HepG2 (cell line): ENCODE data around the gene ZFHX3. TPM values are rescaled to one million over a fixed set of nuclear protein-coding genes. Genes with fewer than 3 reads are reported as not detected.

Experiments used
- AKAP8 ChIP-seq: sonication (generic); formaldehyde crosslinking; IDR thresholded peaks from 2 replicates; pipeline ENCODE4 v1.5.1; 2020; ENCODE audit warnings: mild to moderate bottlenecking, missing genetic modification reagents
- DBP ChIP-seq: sonication (generic); formaldehyde crosslinking; IDR thresholded peaks from 2 replicates; pipeline ENCODE4 v1.4.0; 2020; ENCODE audit warnings: missing genetic modification reagents; ENCODE audit errors: not compliant biosample characterization
- HES4 ChIP-seq: sonication (generic); formaldehyde crosslinking; IDR thresholded peaks from 2 replicates; pipeline ENCODE4 v1.9.0; 2021; ENCODE audit warnings: mild to moderate bottlenecking, missing genetic modification reagents, borderline replicate concordance
- HNRNPLL ChIP-seq: fragments of 200-400 bp; formaldehyde crosslinking; IDR thresholded peaks from 2 replicates; pipeline ENCODE4 v1.6.1; 2017; ENCODE audit warnings: mild to moderate bottlenecking, low read depth, low read length; ENCODE audit not compliant: poor library complexity, severe bottlenecking
- HOXA5 ChIP-seq: sonication (generic); formaldehyde crosslinking; IDR thresholded peaks from 2 replicates; pipeline ENCODE4 v1.4.0; 2020; ENCODE audit warnings: missing genetic modification reagents
- KMT2B ChIP-seq: IDR thresholded peaks from 2 replicates; pipeline ENCODE4 v1.6.1; 2016; ENCODE audit warnings: missing genetic modification reagents, missing compliant biosample characterization
- MEF2D ChIP-seq: sonication (generic); formaldehyde crosslinking; IDR thresholded peaks from 2 replicates; pipeline ENCODE4 v1.5.1; 2020; ENCODE audit warnings: mild to moderate bottlenecking, missing genetic modification reagents
- MXD4 ChIP-seq: IDR thresholded peaks from 2 replicates; pipeline ENCODE4 v1.6.1; 2016; ENCODE audit warnings: mild to moderate bottlenecking, missing biosample characterization, missing genetic modification reagents
- NFE2L1 ChIP-seq: sonication (generic); formaldehyde crosslinking; IDR thresholded peaks from 2 replicates; pipeline ENCODE4 v1.4.0; 2020; ENCODE audit warnings: missing genetic modification reagents, mild to moderate bottlenecking, borderline replicate concordance
- PRMT3 ChIP-seq: sonication (generic); formaldehyde crosslinking; IDR thresholded peaks from 2 replicates; pipeline ENCODE4 v1.8.1; 2022; ENCODE audit warnings: low read depth, mild to moderate bottlenecking, moderate library complexity, missing genetic modification reagents, borderline replicate concordance
- RAD21 ChIP-seq: fragments of 450-650 bp; formaldehyde crosslinking; IDR thresholded peaks from 2 replicates; pipeline ENCODE4 v1.5.0; 2020; ENCODE audit warnings: mild to moderate bottlenecking
- RFX1 ChIP-seq: fragments of 450-650 bp; IDR thresholded peaks from 2 replicates; pipeline ENCODE4 v1.6.1; 2017
- SETDB1 ChIP-seq: sonication (generic); formaldehyde crosslinking; IDR thresholded peaks from 2 replicates; pipeline ENCODE4 v1.5.1; 2020; ENCODE audit warnings: missing genetic modification reagents, mild to moderate bottlenecking, borderline replicate concordance
- TMF1 ChIP-seq: sonication (generic); formaldehyde crosslinking; IDR thresholded peaks from 2 replicates; pipeline ENCODE4 v1.8.1; 2022; ENCODE audit warnings: low read depth, missing genetic modification reagents
- ZBTB38 ChIP-seq: sonication (generic); formaldehyde crosslinking; IDR thresholded peaks from 2 replicates; pipeline ENCODE4 v1.5.1; 2020; ENCODE audit warnings: mild to moderate bottlenecking, missing genetic modification reagents
- ZFP36L2 ChIP-seq: sonication (generic); formaldehyde crosslinking; IDR thresholded peaks from 2 replicates; pipeline ENCODE4 v1.4.0; 2020; ENCODE audit warnings: missing genetic modification reagents
- ZFP37 ChIP-seq: sonication (generic); formaldehyde crosslinking; IDR thresholded peaks from 2 replicates; pipeline ENCODE4 v1.4.0; 2020; ENCODE audit warnings: missing genetic modification reagents, borderline replicate concordance
- ZFP41 ChIP-seq: sonication (generic); formaldehyde crosslinking; IDR thresholded peaks from 2 replicates; pipeline ENCODE4 v1.4.0; 2020; ENCODE audit warnings: mild to moderate bottlenecking, missing genetic modification reagents, borderline replicate concordance
- ZNF292 ChIP-seq: sonication (generic); formaldehyde crosslinking; IDR thresholded peaks from 2 replicates; pipeline ENCODE4 v1.8.1; 2022; ENCODE audit warnings: mild to moderate bottlenecking, low read depth, missing genetic modification reagents, borderline replicate concordance
- ZNF335 ChIP-seq: sonication (generic); formaldehyde crosslinking; IDR thresholded peaks from 2 replicates; pipeline ENCODE4 v1.4.0; 2020; ENCODE audit warnings: missing genetic modification reagents
- ZNF446 ChIP-seq: sonication (generic); formaldehyde crosslinking; IDR thresholded peaks from 2 replicates; pipeline ENCODE4 v1.5.0; 2020; ENCODE audit warnings: mild to moderate bottlenecking, missing genetic modification reagents
- ZNF563 ChIP-seq: sonication (generic); formaldehyde crosslinking; IDR thresholded peaks from 2 replicates; pipeline ENCODE4 v1.8.0; 2022; ENCODE audit warnings: mild to moderate bottlenecking, moderate library complexity, missing genetic modification reagents
- ZNF780A ChIP-seq: sonication (generic); formaldehyde crosslinking; IDR thresholded peaks from 2 replicates; pipeline ENCODE4 v1.8.0; 2022; ENCODE audit warnings: mild to moderate bottlenecking, missing genetic modification reagents, moderate library complexity
- ZNF83 ChIP-seq: sonication (generic); formaldehyde crosslinking; IDR thresholded peaks from 2 replicates; pipeline ENCODE4 v1.4.0; 2020; ENCODE audit warnings: missing genetic modification reagents, mild to moderate bottlenecking, borderline replicate concordance
- polyA plus RNA-seq, 8 experiments: library from polyadenylated mRNA; depleted of rRNA in 3 of 8; stranded (reverse) in 7 of 8; unstranded in 1 of 8; fragments of >200 nt; fragmentation: Illumina TruSeq in 4 of 8; extraction: Trizol in 4 of 8; gene quantifications; 2 replicates each; pipeline versions ENCODE4 v1.2.1 to v1.2.3, GENCODE V29; 2011 to 2016; ENCODE audit warnings: low read depth in 4 of 8, missing spikeins in 1 of 8, mixed read lengths in 1 of 8; ENCODE audit not compliant: insufficient read depth in 1 of 8
- total RNA-seq, 5 experiments: library from RNA; depleted of rRNA; stranded (reverse); fragments of >200 nt; fragmentation: Illumina TruSeq; extraction: Trizol; gene quantifications; 2 replicates each; pipeline ENCODE4 v1.2.3, GENCODE V29; 2016; ENCODE audit warnings: low read depth in 1 of 5
- TF ChIP-seq, protein P1 (sequence below): sonication (generic); formaldehyde crosslinking; IDR thresholded peaks from 2 replicates; pipeline ENCODE4 v1.9.0; 2021; ENCODE audit warnings: missing genetic modification reagents, borderline replicate concordance
- TF ChIP-seq, protein P2 (sequence below): sonication (generic); formaldehyde crosslinking; IDR thresholded peaks from 2 replicates; pipeline ENCODE4 v1.4.0; 2020; ENCODE audit warnings: missing genetic modification reagents

ZFHX3 gene
- total and polyA plus RNA-seq, 2 of the 13 experiments (the other 11 are each of a cell fraction or from before 2014, with no cell fraction given) = 5.0 to 6.0 TPM

GRCh38 chr16:73071131-73071940, 23.4 kb upstream of the ZFHX3 start (continued):
- TF ChIP-seq, protein P1, sequence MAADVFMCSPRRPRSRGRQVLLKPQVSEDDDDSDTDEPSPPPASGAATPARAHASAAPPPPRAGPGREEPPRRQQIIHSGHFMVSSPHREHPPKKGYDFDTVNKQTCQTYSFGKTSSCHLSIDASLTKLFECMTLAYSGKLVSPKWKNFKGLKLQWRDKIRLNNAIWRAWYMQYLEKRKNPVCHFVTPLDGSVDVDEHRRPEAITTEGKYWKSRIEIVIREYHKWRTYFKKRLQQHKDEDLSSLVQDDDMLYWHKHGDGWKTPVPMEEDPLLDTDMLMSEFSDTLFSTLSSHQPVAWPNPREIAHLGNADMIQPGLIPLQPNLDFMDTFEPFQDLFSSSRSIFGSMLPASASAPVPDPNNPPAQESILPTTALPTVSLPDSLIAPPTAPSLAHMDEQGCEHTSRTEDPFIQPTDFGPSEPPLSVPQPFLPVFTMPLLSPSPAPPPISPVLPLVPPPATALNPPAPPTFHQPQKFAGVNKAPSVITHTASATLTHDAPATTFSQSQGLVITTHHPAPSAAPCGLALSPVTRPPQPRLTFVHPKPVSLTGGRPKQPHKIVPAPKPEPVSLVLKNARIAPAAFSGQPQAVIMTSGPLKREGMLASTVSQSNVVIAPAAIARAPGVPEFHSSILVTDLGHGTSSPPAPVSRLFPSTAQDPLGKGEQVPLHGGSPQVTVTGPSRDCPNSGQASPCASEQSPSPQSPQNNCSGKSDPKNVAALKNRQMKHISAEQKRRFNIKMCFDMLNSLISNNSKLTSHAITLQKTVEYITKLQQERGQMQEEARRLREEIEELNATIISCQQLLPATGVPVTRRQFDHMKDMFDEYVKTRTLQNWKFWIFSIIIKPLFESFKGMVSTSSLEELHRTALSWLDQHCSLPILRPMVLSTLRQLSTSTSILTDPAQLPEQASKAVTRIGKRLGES (CRISPR knock-in tag) = 0 out of 2 replicates have a peak, but pooled peaks have one; percentile 36
- TF ChIP-seq ZNF563 (CRISPR knock-in tag) (peak; percentile 78), ZNF83 (CRISPR knock-in tag) (no peak), ZFP37 (CRISPR knock-in tag) (peak; percentile 39; the same call in 1 of the 2 replicates), AKAP8 (CRISPR knock-in tag) (no peak), RAD21 (CRISPR knock-in tag) (no peak), ZFP41 (CRISPR knock-in tag) (no peak), PRMT3 (no peak), SETDB1 (CRISPR knock-in tag) (no peak), ZNF446 (CRISPR knock-in tag) (no peak), ZNF292 (CRISPR knock-in tag) (peak; percentile 78; the same call in 1 of the 2 replicates), HNRNPLL (peak; percentile 33), TMF1 (no peak), HES4 (CRISPR knock-in tag) (peak; percentile 49; the same call in 1 of the 2 replicates), ZNF335 (peak; percentile 63; the same call in 1 of the 2 replicates), RFX1 (no peak), HOXA5 (peak; percentile 71), NFE2L1 (CRISPR knock-in tag) (no peak), ZBTB38 (CRISPR knock-in tag) (no peak), DBP (CRISPR knock-in tag) (no peak), ZFP36L2 (CRISPR knock-in tag) (no peak), KMT2B (CRISPR knock-in tag) (peak; percentile 64; the same call in 1 of the 2 replicates), MEF2D (CRISPR knock-in tag) (peak; percentile 31; the same call in 1 of the 2 replicates), ZNF780A (CRISPR knock-in tag) (peak; percentile 44; the same call in 1 of the 2 replicates), MXD4 (CRISPR knock-in tag) (peak; percentile 57; the same call in 1 of the 2 replicates)
- TF ChIP-seq, protein P2, sequence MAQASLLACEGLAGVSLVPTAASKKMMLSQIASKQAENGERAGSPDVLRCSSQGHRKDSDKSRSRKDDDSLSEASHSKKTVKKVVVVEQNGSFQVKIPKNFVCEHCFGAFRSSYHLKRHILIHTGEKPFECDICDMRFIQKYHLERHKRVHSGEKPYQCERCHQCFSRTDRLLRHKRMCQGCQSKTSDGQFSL (CRISPR knock-in tag) = no peak; the same call in 1 of the 2 replicates
